ENCODE measurements around the gene ARSD.
"Not testable (repeated sequence)": the region's sequence is repeated elsewhere in the genome, so short reads cannot be mapped to it uniquely, and the experiment has no call there.

DNA sequence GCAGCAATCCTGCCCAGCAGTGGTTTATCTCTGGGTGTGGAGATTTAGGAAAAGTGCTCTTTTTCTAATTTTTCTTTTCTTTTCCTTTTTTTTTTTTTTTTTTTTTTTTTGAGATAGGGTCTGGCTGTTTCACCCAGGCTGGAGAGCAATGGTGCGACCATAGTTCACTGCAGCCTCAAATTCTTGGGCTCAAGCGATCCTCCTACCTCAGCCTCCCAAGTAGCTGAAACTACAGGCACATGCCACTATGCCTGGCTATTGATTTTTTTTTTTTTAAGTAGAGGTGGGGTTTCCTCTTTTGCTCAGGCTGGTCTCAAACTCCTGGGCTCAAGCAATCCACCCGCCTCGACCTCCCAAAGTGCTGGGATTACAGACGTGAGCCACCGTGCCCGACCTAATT lies 34.3 kb upstream of the ARSD start:
- TF ChIP-seq, protein P1, sequence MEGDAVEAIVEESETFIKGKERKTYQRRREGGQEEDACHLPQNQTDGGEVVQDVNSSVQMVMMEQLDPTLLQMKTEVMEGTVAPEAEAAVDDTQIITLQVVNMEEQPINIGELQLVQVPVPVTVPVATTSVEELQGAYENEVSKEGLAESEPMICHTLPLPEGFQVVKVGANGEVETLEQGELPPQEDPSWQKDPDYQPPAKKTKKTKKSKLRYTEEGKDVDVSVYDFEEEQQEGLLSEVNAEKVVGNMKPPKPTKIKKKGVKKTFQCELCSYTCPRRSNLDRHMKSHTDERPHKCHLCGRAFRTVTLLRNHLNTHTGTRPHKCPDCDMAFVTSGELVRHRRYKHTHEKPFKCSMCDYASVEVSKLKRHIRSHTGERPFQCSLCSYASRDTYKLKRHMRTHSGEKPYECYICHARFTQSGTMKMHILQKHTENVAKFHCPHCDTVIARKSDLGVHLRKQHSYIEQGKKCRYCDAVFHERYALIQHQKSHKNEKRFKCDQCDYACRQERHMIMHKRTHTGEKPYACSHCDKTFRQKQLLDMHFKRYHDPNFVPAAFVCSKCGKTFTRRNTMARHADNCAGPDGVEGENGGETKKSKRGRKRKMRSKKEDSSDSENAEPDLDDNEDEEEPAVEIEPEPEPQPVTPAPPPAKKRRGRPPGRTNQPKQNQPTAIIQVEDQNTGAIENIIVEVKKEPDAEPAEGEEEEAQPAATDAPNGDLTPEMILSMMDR (IDR thresholded peaks at IDR 0.05): not testable (repeated sequence)
- TF ChIP-seq POLR2AphosphoS5 (IDR thresholded peaks at IDR 0.05; ENCODE audit: low read depth, low read length); SIN3A (IDR thresholded peaks at IDR 0.05; ENCODE audit: borderline replicate concordance, insufficient read depth, low read depth, low read length); REST (IDR thresholded peaks at IDR 0.05; ENCODE audit: insufficient read depth in 1 of 2, low read depth in 2 of 2, low read length in 1 of 2): not testable (repeated sequence)
